Endothelial cell (in vitro differentiated cells): Measurements from ENCODE around the gene TMEM176A. TPM values are rescaled to one million over a fixed set of nuclear protein-coding genes. Genes with fewer than 3 reads are reported as not detected.

Experiments
- DNase-seq: peaks from one replicate; pipeline ENCODE4 v3.0.0; 2021; ENCODE audit warnings: low spot score
- H3K27ac Mint-ChIP-seq: one replicate; pipeline ENCODE4 v1.8.0; 2021; ENCODE audit warnings: mixed read lengths, inconsistent platforms; ENCODE audit not compliant: unreplicated experiment
- H3K27me3 Mint-ChIP-seq: one replicate; pipeline ENCODE4 v1.8.0; 2021; ENCODE audit warnings: mild to moderate bottlenecking, moderate library complexity, mixed read lengths, inconsistent platforms; ENCODE audit not compliant: unreplicated experiment
- H3K36me3 Mint-ChIP-seq: one replicate; pipeline ENCODE4 v1.8.0; 2021; ENCODE audit warnings: mild to moderate bottlenecking, low read depth, mixed read lengths, inconsistent platforms; ENCODE audit not compliant: unreplicated experiment
- H3K4me1 Mint-ChIP-seq: one replicate; pipeline ENCODE4 v1.8.0; 2021; ENCODE audit warnings: mild to moderate bottlenecking, mixed read lengths, inconsistent platforms; ENCODE audit not compliant: unreplicated experiment
- H3K4me3 Mint-ChIP-seq: one replicate; pipeline ENCODE4 v1.8.0; 2021; ENCODE audit warnings: mild to moderate bottlenecking, mixed read lengths, inconsistent platforms; ENCODE audit not compliant: unreplicated experiment
- H3K9me3 Mint-ChIP-seq: one replicate; pipeline ENCODE4 v1.8.0; 2021; ENCODE audit warnings: mixed read lengths, inconsistent platforms; ENCODE audit not compliant: unreplicated experiment
- total RNA-seq: library from RNA; stranded (reverse); fragmentation: NEBNext Ultra II Directional; extraction: Animal tissue kit (Norgen Biotek cat#: 25700); gene quantifications from one replicate; pipeline ENCODE4 v1.2.1, GENCODE V29; 2021; ENCODE audit not compliant: unreplicated experiment
- TF ChIP-seq, protein P1 (sequence below): fragments of 200-600 bp; sonication (generic); IDR thresholded peaks from one replicate; pipeline ENCODE4 v1.5.0; 2021; ENCODE audit warnings: antibody characterized with exemption; ENCODE audit not compliant: unreplicated experiment

The TMEM176A gene
- total RNA-seq, 1 donor from 2014 or later: 1.3 TPM

DNA sequence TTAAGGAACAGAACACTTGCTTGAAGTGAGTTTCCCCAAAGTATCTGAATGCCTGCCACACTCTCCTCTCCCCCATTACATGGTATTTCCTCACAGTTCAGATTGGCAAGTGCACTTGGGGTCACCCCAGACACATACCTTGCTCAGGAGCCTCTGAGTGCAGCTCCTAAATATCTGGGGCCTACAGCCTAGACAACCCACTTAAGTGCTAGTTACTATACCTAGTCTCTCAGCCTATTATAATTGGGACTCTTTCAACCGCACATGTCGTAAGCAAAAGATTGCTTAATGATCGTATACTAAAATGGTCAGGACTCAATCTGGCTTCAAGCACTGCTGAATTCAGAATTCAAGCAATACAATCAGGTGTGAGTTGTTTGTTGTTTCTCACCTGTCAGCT lies 20.3 kb upstream of the TMEM176A start:
- H3K4me3 Mint-ChIP-seq: no peak overlapping the region
- no peaks in the 10 kb centered on the region for H3K36me3 Mint-ChIP-seq
- H3K27me3 Mint-ChIP-seq: peaks cover 2% of the 10 kb centered on the region
- no peaks in the 10 kb centered on the region for H3K9me3 Mint-ChIP-seq
- peaks cover 21% of the 10 kb centered on the region for H3K4me1 Mint-ChIP-seq
- TF ChIP-seq, protein P1, sequence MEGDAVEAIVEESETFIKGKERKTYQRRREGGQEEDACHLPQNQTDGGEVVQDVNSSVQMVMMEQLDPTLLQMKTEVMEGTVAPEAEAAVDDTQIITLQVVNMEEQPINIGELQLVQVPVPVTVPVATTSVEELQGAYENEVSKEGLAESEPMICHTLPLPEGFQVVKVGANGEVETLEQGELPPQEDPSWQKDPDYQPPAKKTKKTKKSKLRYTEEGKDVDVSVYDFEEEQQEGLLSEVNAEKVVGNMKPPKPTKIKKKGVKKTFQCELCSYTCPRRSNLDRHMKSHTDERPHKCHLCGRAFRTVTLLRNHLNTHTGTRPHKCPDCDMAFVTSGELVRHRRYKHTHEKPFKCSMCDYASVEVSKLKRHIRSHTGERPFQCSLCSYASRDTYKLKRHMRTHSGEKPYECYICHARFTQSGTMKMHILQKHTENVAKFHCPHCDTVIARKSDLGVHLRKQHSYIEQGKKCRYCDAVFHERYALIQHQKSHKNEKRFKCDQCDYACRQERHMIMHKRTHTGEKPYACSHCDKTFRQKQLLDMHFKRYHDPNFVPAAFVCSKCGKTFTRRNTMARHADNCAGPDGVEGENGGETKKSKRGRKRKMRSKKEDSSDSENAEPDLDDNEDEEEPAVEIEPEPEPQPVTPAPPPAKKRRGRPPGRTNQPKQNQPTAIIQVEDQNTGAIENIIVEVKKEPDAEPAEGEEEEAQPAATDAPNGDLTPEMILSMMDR: no peak
- no peak for DNase-seq
- no peak overlapping the region for H3K27ac Mint-ChIP-seq

DNA sequence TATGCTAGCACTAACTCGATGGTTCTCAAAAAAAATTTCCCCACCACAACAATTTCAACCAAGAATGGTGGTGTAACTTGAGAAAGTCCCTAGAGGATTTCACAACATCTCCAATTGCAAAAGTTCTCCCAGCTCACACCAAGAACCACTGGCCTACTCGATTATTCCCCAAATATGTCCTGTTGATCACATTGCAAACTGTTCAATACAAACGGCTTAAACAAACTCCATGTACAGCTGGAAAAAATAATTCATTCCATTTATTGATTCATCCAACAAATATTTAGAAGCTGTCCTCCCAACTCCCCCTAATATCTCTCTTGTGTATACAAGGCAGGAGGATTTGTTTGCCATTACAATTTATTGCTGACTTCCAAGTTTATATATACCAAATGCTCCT lies 19.5 kb upstream of the TMEM176A start:
- no peaks in the 10 kb centered on the region for H3K36me3 Mint-ChIP-seq
- H3K4me1 Mint-ChIP-seq: peaks cover 27% of the 10 kb centered on the region
- DNase-seq: no peak
- no peak overlapping the region for H3K4me3 Mint-ChIP-seq
- TF ChIP-seq, protein P1: no peak
- H3K27ac Mint-ChIP-seq: no peak overlapping the region
- H3K27me3 Mint-ChIP-seq: peaks cover 2% of the 10 kb centered on the region
- H3K9me3 Mint-ChIP-seq: no peaks in the 10 kb centered on the region

GRCh38 chr7:150781961-150782360 lies 18.6 kb upstream of the TMEM176A start:
- TF ChIP-seq, protein P1: no peak
- no peak for DNase-seq
- Mint-ChIP-seq H3K9me3 (no peaks in the 10 kb centered on the region), H3K4me1 (peaks cover 28% of the 10 kb centered on the region), H3K27me3 (peaks cover 2% of the 10 kb centered on the region), H3K36me3 (no peaks in the 10 kb centered on the region), H3K4me3 (no peak overlapping the region), H3K27ac (no peak overlapping the region)

- TF ChIP-seq, protein P1: no peak
- Mint-ChIP-seq H3K4me3 (no peak overlapping the region), H3K36me3 (no peaks in the 10 kb centered on the region), H3K4me1 (peaks cover 34% of the 10 kb centered on the region), H3K27me3 (no peaks in the 10 kb centered on the region), H3K27ac (no peak overlapping the region), H3K9me3 (no peaks in the 10 kb centered on the region)
- no peak for DNase-seq
Observed at GRCh38 chr7:150784120-150784736, 16.3 kb upstream of the TMEM176A start.

DNA sequence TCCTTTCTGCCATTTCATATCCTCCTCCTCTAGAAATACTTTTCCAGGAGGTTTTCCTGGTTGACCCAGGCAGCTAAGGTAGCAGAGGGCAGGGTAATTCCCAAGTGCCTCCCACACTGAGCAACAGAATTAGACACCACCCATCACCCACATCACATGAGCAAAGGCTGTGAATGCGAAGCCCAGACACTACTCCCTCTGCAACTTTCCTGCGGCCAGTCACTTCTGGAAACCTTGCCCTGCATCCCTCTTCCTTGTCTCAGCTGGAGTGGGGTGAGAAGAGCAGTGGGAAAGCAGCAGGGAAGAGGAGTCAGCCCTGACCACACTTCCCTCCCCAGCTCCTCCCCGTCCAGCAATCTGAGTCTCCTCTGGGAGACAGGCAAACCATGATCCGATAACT lies 15.6 kb upstream of the TMEM176A start:
- Mint-ChIP-seq H3K4me3 (no peak overlapping the region), H3K27ac (no peak overlapping the region)

More for the DNA sequence above, 15.6 kb upstream of the TMEM176A start:
- TF ChIP-seq, protein P1: no peak
- Mint-ChIP-seq H3K4me1 (peaks cover 41% of the 10 kb centered on the region), H3K36me3 (no peaks in the 10 kb centered on the region), H3K27me3 (no peaks in the 10 kb centered on the region), H3K9me3 (no peaks in the 10 kb centered on the region)
- no peak for DNase-seq
